KOPT-K1 (cell line): Measurements from ENCODE around the gene CD300LF.

ENCODE experiments used
- H3K27ac ChIP-seq: fragments of 200-600 bp; sonication (generic); 2 replicates; pipeline ENCODE4 v1.5.1; 2016; ENCODE audit warnings: antibody characterized with exemption, mild to moderate bottlenecking, low read depth, low read length; ENCODE audit not compliant: poor library complexity, severe bottlenecking
- H3K36me3 ChIP-seq: fragments of 200-600 bp; sonication (generic); 2 replicates; pipeline ENCODE4 v1.5.1; 2017; ENCODE audit warnings: antibody characterized with exemption, mild to moderate bottlenecking, low read length, moderate library complexity; ENCODE audit not compliant: insufficient read depth
- H3K9me3 ChIP-seq: fragments of 200-600 bp; sonication (generic); 2 replicates; pipeline ENCODE4 v1.5.1; 2017; ENCODE audit warnings: antibody characterized with exemption, low read length, mild to moderate bottlenecking; ENCODE audit not compliant: insufficient read depth, poor library complexity, severe bottlenecking

Gene CD300LF

DNA sequence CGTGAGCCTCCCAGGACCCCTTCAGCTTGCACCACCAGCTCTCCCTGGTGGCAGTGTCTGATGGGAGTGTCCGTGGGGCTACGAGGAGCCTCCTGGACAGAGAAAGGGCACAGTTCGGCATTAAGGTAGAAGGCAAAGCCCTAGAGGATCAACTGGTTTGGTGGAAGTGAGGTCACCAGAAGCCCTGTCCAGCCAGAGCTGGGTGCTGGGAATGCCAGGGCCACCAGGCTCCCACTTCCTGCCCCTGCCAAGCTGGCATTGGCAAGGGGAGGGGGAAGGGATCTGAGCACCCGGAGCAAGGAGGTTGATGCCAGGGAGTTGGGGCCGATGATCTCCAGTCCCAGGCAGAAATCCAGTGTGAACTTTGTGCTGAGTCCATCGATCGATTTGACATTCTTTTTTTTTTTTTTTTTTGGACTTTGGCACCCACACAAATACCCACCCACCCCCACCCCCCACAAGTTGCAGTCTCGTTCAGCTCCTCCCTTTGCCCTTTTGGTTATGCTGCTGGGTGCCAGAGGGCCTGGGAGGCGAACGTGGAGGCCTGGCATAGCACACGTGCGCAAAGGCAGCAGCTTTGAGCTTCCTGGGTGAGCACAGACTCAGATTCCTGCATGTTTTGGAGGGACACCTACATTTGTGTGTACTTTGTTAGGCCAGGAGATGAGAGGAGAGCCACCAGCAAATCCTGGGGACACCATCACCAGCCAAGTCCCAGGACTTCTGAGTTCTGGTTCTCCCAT, 37.8 kb upstream of the CD300LF start:
- no peaks in the 10 kb centered on the region for H3K9me3 ChIP-seq
- peak overlapping the region; percentile 92 for H3K27ac ChIP-seq
- H3K36me3 ChIP-seq = peaks cover 56% of the 10 kb centered on the region

DNA sequence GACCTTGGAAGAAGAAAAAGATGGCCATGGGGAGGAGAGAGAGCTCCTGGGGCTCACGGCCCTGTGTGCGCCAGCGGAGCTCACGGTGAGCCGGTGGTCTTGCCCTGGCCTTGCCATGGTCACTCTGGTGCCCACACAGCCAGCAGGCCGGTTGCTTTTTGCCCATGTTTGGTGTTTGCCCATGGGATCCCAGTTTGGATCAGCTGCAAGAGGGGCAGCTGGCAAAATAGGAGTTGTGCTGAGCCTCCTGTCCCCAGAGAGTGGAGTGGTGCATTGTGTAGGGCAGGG, 37.3 kb upstream of the CD300LF start:
- Histone ChIP-seq H3K9me3 (no peaks in the 10 kb centered on the region), H3K36me3 (peaks cover 51% of the 10 kb centered on the region), H3K27ac (peak overlapping the region; percentile 92)

DNA sequence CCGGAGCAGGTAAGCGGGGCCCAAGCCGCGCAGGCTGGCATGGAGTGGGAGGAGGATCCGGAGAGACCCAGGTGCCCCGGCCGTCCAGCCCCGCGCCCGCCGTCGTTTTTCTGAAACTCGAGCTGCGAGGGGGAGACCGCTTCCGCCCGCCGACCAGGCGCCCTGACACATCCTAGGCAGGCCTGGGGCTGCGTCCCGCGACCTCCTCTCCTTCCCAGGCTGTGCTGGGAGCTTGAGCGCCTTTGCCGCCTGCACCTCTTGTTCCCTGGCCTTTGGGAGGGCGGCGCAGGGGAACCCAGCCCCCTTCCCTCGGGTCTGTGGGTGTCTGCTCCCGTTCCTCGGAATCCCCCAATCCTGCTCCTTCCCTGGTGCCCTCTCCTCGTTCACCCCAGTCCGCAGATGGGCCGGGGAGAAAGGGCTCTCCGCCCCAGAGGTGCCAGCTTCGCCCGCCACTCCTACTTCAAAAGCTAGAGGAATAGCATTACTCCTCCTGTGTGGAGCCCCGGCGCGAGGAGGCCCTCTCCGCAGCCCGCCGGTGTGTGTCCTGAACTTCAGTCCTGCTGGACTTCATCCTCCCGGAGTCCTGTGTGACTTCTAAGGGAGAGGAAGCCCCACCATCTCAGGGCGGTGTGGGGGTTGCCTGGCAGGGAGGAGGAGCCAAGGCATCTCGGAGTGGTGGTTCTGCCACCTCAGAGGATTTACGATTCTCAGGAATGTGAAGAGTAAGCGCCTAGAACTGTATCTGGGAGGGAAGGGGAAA, 36.7 kb upstream of the CD300LF start:
- Histone ChIP-seq H3K9me3 (no peaks in the 10 kb centered on the region), H3K27ac (peak overlapping the region; percentile 92), H3K36me3 (peaks cover 45% of the 10 kb centered on the region)

DNA sequence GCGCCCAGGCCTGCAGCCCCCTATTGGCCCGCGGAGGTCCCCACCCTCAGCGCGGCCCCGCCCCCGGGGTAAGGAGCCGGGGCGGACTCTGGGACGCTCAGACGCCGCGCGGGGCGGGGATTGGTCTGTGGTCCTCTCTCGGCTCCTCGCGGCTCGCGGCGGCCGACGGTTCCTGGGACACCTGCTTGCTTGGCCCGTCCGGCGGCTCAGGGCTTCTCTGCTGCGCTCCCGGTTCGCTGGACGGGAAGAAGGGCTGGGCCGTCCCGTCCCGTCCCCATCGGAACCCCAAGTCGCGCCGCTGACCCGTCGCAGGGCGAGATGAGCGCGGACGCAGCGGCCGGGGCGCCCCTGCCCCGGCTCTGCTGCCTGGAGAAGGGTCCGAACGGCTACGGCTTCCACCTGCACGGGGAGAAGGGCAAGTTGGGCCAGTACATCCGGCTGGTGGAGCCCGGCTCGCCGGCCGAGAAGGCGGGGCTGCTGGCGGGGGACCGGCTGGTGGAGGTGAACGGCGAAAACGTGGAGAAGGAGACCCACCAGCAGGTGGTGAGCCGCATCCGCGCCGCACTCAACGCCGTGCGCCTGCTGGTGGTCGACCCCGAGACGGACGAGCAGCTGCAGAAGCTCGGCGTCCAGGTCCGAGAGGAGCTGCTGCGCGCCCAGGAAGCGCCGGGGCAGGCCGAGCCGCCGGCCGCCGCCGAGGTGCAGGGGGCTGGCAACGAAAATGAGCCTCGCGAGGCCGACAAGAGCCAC, 36.0 kb upstream of the CD300LF start, which contains the start of gene NHERF1:
TSS of gene NHERF1 (plus strand) at position 100 of the 750 bp plus-strand sequence. CDS start at position 319, 219 bp downstream.
- peak within 1 kb of the TSS; percentile 92 for H3K27ac ChIP-seq
- H3K9me3 ChIP-seq = no peaks in the 10 kb centered on the region
- peaks cover 43% of the 10 kb centered on the region for H3K36me3 ChIP-seq

DNA sequence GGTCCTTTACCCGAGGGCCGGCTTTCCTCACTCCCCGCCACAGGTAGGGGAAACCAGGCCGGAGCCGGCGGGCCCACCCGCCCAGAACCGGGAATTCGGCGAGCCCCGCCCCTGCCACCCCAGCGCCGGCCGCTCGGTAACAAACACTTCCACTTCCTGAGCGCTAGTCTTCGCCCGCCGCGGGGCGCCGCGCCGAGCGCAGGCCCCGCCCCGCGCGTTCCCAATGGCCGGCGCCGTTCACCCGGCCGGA, 35.5 kb upstream of the CD300LF start:
- H3K36me3 ChIP-seq = peaks cover 43% of the 10 kb centered on the region
- H3K9me3 ChIP-seq = no peaks in the 10 kb centered on the region
- peak overlapping the region; percentile 92 for H3K27ac ChIP-seq

DNA sequence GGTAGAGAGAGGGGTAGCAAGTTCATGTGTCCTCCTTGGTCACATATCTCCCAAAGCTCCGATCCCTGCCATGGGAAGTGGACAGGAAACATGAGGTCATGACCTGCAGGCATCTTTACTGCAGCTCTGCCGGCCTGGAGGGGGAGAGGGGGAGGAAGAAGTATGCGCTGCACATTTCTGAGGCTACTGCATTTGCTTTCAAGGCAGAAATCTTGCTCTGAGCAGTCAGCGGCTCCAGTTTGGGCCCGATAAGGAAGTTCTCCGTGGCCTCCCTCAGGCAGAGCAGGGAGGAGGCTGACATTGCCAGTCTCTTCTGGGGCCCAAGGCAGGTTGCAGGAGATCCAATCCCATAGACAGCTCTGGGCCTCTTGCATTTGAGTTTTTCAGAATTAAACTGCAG, 34.2 kb upstream of the CD300LF start:
- H3K36me3 ChIP-seq = peaks cover 32% of the 10 kb centered on the region
- peak overlapping the region; percentile 12 for H3K27ac ChIP-seq
- no peaks in the 10 kb centered on the region for H3K9me3 ChIP-seq

DNA sequence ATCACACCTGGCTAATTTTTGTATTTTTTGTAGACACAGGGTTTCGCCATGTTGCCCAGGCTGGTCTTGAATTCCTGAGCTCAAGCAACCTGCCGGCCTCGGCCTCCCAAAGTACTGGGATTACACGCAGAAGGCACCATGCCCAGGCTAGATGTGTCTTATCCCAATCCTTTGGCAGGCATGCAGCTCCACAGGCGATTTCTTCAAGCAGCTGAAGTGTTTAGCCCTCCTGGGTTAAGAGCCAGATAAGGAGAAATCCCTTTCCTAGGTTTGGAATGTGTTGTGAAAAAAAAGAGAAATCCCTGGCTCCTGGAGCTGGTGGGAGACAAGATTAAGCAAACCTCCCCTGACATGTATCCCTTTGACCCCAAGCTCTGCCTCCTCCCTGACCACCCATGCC, 33.7 kb upstream of the CD300LF start:
- peak overlapping the region; percentile 12 for H3K27ac ChIP-seq
- H3K9me3 ChIP-seq = no peaks in the 10 kb centered on the region
- H3K36me3 ChIP-seq = peaks cover 27% of the 10 kb centered on the region

DNA sequence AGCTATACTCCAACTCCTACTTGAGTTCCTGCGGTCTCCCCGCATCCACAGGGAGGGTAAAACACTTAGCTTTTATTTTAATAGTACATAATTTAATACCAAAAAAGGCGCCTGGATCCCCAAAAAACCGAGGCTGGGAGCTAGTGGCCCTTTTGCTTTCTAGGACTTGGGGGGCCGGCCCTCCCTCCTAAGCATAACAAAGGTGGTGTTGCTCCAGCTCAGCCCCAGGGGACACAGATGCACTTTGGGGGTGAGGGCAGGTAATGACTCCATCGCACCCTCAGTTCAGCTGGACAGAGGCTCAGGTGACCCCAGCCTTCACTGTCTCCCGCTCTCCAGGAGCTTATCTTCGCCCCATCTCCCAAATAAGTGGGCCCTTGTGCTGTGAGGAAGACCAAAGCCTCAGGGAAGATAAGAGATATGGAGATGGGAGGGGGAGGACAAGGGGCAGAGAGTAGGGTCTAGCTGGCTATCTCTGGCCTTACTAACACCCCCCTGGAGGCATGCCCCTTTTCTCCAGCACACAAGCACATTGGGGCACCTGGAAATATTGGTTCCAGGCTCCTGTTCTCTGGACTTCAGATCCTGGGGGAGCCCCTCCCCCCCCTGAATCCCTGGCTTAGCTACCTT, 32.9 kb upstream of the CD300LF start:
- Histone ChIP-seq H3K9me3 (no peaks in the 10 kb centered on the region), H3K27ac (no peak overlapping the region), H3K36me3 (peaks cover 20% of the 10 kb centered on the region)

DNA sequence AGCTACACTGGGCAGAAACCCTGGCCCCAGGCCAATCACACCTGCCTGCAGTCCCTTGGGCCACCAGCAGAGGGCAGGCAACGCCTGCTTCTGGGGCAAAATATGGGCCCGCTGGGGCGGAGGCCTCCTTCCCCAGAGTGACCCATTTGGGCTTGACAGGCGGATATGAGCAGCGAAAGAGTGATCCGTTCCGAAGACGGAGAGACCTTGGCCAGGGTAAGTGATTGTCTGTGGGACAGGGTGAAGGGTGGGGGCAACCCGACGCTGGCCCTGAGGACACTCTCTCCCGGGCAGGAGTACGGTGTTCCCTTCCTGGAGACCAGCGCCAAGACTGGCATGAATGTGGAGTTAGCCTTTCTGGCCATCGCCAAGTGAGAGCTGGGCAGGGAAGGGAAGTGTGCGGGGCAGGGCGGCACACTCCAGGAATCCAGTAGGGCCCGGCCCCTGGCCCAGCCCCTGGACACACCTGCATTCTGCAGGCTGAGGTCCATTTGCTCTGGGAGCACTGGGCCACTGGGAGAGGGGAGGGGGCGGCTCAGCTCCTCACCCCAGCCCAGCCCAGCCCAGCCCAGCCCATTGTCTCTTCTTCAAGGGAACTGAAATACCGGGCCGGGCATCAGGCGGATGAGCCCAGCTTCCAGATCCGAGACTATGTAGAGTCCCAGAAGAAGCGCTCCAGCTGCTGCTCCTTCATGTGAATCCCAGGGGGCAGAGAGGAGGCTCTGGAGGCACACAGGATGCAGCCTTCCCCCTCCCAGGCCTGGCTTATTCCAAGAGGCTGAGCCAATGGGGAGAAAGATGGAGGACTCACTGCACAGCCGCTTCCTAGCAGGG, 32.2 kb upstream of the CD300LF start:
- peaks cover 15% of the 10 kb centered on the region for H3K36me3 ChIP-seq
- no peaks in the 10 kb centered on the region for H3K9me3 ChIP-seq
- peak overlapping the region; percentile 99 for H3K27ac ChIP-seq

DNA sequence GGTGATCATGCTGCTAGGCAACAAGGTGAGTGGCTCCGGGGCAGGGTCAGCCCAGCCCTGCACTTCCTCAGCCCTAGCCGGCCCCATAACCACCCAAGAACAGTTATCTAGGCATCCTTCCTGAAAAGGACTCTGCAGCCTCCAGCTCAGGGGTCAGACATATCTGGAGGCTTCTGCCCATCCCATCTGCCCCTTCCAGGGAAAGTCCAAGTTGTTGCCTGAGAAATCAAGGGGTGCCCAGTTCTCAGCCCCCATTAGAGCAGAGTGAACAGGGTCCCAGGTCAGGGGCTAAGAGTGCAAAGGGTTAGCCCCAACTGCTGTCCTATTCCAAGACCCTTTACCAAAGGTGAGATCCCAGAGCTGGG, 31.6 kb upstream of the CD300LF start:
- peak overlapping the region; percentile 99 for H3K27ac ChIP-seq
- no peaks in the 10 kb centered on the region for H3K9me3 ChIP-seq
- peaks cover 12% of the 10 kb centered on the region for H3K36me3 ChIP-seq

DNA sequence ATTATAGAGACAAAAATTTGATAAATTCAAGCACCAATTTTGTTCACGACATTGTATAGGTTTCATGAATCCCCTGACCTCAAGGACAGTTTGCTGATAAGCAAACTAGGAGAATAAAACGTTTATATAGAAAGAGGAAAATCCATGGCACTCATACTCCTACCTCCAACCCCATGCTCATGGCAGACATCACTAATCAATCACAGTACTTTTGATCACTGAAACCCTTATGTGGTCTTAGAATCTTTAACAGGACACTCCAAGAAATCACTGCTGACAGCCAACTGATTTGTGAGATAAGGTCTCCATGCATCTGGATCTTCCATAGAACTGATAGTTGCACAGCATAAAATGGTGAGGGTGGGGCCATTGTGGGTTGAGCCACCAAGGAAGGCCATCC, 31.0 kb upstream of the CD300LF start:
- peak overlapping the region; percentile 99 for H3K27ac ChIP-seq
- peaks cover 12% of the 10 kb centered on the region for H3K36me3 ChIP-seq
- H3K9me3 ChIP-seq = no peaks in the 10 kb centered on the region

DNA sequence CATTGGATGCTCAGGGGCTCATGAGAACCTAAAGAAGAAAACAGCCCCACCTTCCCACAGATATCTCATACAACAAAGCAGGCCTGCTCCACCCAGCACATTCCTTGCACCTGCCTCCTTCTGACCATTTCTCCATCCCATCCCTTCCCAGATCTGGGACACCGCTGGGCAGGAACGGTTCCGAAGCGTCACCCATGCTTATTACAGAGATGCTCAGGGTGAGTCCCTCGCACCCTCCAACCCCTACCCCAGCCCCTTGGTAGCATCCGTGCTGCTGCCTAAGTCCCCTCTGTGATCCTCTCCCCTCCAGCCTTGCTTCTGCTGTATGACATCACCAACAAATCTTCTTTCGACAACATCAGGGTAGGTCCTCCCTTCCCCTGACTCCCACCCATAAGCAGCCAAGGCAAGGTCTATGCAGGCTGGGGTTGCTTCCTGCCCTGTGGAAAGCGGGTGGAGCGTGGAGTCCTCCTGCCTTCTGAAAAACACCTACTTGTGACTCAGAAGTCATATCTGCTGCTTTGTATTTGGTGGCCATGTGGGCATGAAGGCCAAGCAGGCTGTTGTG, 30.3 kb upstream of the CD300LF start:
- no peaks in the 10 kb centered on the region for H3K9me3 ChIP-seq
- H3K36me3 ChIP-seq = peaks cover 12% of the 10 kb centered on the region
- peak overlapping the region; percentile 99 for H3K27ac ChIP-seq

DNA sequence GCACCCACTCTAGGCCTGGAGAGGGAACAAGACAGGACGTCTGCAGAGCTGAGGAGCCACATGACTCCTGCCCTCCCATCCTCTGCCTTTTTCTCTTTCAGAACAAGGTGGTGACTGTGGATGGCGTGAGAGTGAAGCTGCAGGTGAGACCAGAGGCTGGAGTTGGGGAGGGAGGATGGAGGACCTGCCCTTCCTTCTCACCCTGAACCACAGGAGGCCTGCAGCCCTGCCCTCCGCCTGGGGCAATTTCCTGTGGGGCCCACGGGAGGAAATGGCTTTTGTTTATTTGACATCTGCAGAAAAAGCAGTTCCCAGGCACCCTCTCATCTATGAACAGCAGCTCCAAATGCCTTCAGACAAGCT, 29.4 kb upstream of the CD300LF start:
- Histone ChIP-seq H3K9me3 (no peaks in the 10 kb centered on the region), H3K27ac (peak overlapping the region; percentile 99), H3K36me3 (peaks cover 12% of the 10 kb centered on the region)

DNA sequence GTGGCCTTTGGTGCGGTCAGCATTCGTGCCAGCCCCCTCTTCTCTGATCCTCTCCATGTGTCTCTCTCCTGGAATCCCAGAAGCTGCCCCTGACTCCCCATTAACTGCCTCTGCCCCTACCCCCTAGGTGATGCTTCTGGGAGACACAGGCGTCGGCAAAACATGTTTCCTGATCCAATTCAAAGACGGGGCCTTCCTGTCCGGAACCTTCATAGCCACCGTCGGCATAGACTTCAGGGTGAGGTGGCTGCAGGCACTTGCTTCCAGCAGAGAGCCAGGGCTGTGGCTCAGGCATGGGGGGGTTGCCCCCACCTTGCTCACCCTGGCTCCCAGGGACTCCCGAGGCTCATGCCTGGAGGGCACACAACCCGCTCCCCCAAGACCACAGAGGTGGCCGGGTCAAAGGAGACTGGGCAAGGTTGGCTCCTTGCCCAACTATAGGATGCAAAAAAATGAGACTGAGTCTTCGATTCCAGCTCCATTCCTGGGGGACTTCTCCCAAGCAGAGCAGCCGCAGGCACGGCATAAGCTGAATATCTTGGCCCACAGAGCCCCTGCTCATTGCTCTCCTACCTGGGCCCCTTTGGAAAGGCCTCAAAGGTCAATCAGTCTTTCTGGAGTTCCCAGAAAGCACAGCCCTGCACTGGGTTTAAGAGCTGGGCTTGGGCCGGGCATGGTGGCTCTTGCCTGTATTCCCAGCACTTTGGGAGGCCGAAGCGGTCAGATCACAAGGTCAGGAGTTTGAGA, 28.1 kb upstream of the CD300LF start:
- H3K27ac ChIP-seq = peak overlapping the region; percentile 99
- H3K9me3 ChIP-seq = no peaks in the 10 kb centered on the region
- peaks cover 12% of the 10 kb centered on the region for H3K36me3 ChIP-seq
